Calu3 (cell line): ENCODE measurements around the gene GRIA4. TPM values are rescaled to one million over a fixed set of nuclear protein-coding genes. Genes with fewer than 3 reads are reported as not detected.

ENCODE experiments used
- BruUV-seq: library from RNA; stranded (reverse); fragments of 400-500 nt; replicated peaks from 2 replicates; lab custom pipeline; 2021; lab: Mats Ljungman, UMichigan
- CTCF ChIA-PET: fragments of 300-600 bp; sonication (Branson Sonifier 250); formaldehyde crosslinking; loops from one replicate; lab custom pipeline; 2022; ENCODE audit warnings: antibody characterized with exemption; lab: Charles Lee
- DNase-seq: peaks from one replicate; pipeline ENCODE4 v3.0.0; 2022
- H3K27ac Mint-ChIP-seq: one replicate; pipeline ENCODE4 v1.8.0; 2022; ENCODE audit warnings: mixed read lengths; ENCODE audit not compliant: unreplicated experiment
- H3K27me3 Mint-ChIP-seq: one replicate; pipeline ENCODE4 v1.8.0; 2022; ENCODE audit warnings: mixed read lengths; ENCODE audit not compliant: unreplicated experiment
- H3K36me3 Mint-ChIP-seq: one replicate; pipeline ENCODE4 v1.8.0; 2022; ENCODE audit warnings: mild to moderate bottlenecking, moderate library complexity, mixed read lengths; ENCODE audit not compliant: insufficient read depth, unreplicated experiment
- H3K4me1 Mint-ChIP-seq: one replicate; pipeline ENCODE4 v1.8.0; 2022; ENCODE audit warnings: mild to moderate bottlenecking, low read depth, mixed read lengths; ENCODE audit not compliant: unreplicated experiment
- H3K4me3 Mint-ChIP-seq: one replicate; pipeline ENCODE4 v1.8.0; 2022; ENCODE audit warnings: mild to moderate bottlenecking, low read depth, moderate library complexity, mixed read lengths; ENCODE audit not compliant: unreplicated experiment
- H3K9me3 Mint-ChIP-seq: one replicate; pipeline ENCODE4 v1.8.0; 2022; ENCODE audit warnings: low read depth, mixed read lengths; ENCODE audit not compliant: unreplicated experiment
- CTCF ChIP-seq: fragments of 200-600 bp; IDR thresholded peaks from one replicate; pipeline ENCODE4 v1.8.0; 2022; ENCODE audit warnings: antibody characterized with exemption; ENCODE audit not compliant: unreplicated experiment
- intact Hi-C: fragments of 100-400 bp; cut with micrococcal nuclease; formaldehyde crosslinking; loops from one replicate; pipeline ENCODE4 v1.10.0; 2022; ENCODE audit not compliant: unreplicated experiment
- total RNA-seq: library from RNA; stranded (reverse); gene quantifications from 2 replicates; pipeline ENCODE4 v1.2.3, GENCODE V29; 2022

The GRIA4 gene
- total RNA-seq, 1 experiment from 2014 or later: not detected

- Mint-ChIP-seq H3K36me3 (no peaks in the 10 kb centered on the region), H3K27ac (no peak overlapping the region), H3K4me1 (no peaks in the 10 kb centered on the region), H3K27me3 (no peaks in the 10 kb centered on the region), H3K9me3 (no peaks in the 10 kb centered on the region), H3K4me3 (no peak overlapping the region)
- CTCF ChIA-PET: no interaction called here
- TF ChIP-seq CTCF: no peak
- intact Hi-C loops: no loop called here
- BruUV-seq: no TSS peak
- DNase-seq: no peak
Measured at GRCh38 chr11:105986554-105986953, 376.7 kb downstream of the GRIA4 start.

- H3K27me3 Mint-ChIP-seq: no peaks in the 10 kb centered on the region
- no TSS peak for BruUV-seq
- H3K27ac Mint-ChIP-seq: no peak overlapping the region
- no peaks in the 10 kb centered on the region for H3K4me1 Mint-ChIP-seq
- CTCF ChIA-PET: no interaction called here
- no peak for TF ChIP-seq CTCF
- no peak overlapping the region for H3K4me3 Mint-ChIP-seq
- intact Hi-C loops: no loop called here
- H3K36me3 Mint-ChIP-seq: no peaks in the 10 kb centered on the region
- no peak for DNase-seq
- H3K9me3 Mint-ChIP-seq: no peaks in the 10 kb centered on the region
Measured at GRCh38 chr11:105988197-105988596, 378.3 kb downstream of the GRIA4 start.

- Mint-ChIP-seq H3K36me3 (no peaks in the 10 kb centered on the region), H3K4me1 (no peaks in the 10 kb centered on the region), H3K4me3 (no peak overlapping the region), H3K27ac (no peak overlapping the region), H3K27me3 (no peaks in the 10 kb centered on the region), H3K9me3 (peaks cover 2% of the 10 kb centered on the region)
- no peak for DNase-seq
- CTCF ChIA-PET: no interaction called here
- intact Hi-C loops: no loop called here
- TF ChIP-seq CTCF: no peak
- no TSS peak for BruUV-seq
Measured at GRCh38 chr11:105989124-105989523, 379.3 kb downstream of the GRIA4 start.

GRCh38 chr11:105991888-105992287 is 382.0 kb downstream of the GRIA4 start:
- Mint-ChIP-seq H3K36me3 (no peaks in the 10 kb centered on the region), H3K4me1 (no peaks in the 10 kb centered on the region), H3K27me3 (no peaks in the 10 kb centered on the region), H3K9me3 (peaks cover 2% of the 10 kb centered on the region), H3K4me3 (no peak overlapping the region), H3K27ac (no peak overlapping the region)
- no peak for DNase-seq
- CTCF ChIA-PET: no interaction called here
- no peak for TF ChIP-seq CTCF
- intact Hi-C loops: no loop called here
- no TSS peak for BruUV-seq
